NT2/D1 (cell line): ENCODE data around the gene HBG2.

Source experiments
- DNase-seq: peaks from one replicate; pipeline ENCODE4 v3.0.0-alpha.2; 2011; ENCODE audit warnings: low read depth, low spot score
- H3K27me3 ChIP-seq: 2 replicates; pipeline ENCODE4 v1.6.0; 2011; ENCODE audit warnings: mild to moderate bottlenecking; ENCODE audit not compliant: insufficient read length, insufficient read depth
- H3K36me3 ChIP-seq: 2 replicates; pipeline ENCODE4 v1.6.1; 2011; ENCODE audit warnings: mild to moderate bottlenecking, low read length, mixed read lengths; ENCODE audit not compliant: insufficient read depth, insufficient read length
- H3K4me1 ChIP-seq: 2 replicates; pipeline ENCODE4 v1.5.1; 2011; ENCODE audit not compliant: insufficient read depth, insufficient read length
- H3K4me3 ChIP-seq: 2 replicates; pipeline ENCODE4 v1.5.1; 2011; ENCODE audit warnings: low read depth; ENCODE audit not compliant: insufficient read length
- H3K9ac ChIP-seq: 2 replicates; pipeline ENCODE4 v1.6.0; 2011; ENCODE audit warnings: low read depth; ENCODE audit not compliant: insufficient read length
- H3K9me3 ChIP-seq: 2 replicates; pipeline ENCODE4 v1.5.1; 2011; ENCODE audit warnings: mild to moderate bottlenecking, low read length; ENCODE audit not compliant: insufficient read depth
- SUZ12 ChIP-seq: IDR thresholded peaks from 2 replicates; pipeline ENCODE4 v1.6.1; 2011; ENCODE audit not compliant: insufficient read length, insufficient read depth; ENCODE audit errors: extremely low read depth
- YY1 ChIP-seq: IDR thresholded peaks from 2 replicates; pipeline ENCODE4 v1.6.1; 2011; ENCODE audit not compliant: insufficient read length, insufficient read depth
- ZNF274 ChIP-seq: IDR thresholded peaks from 2 replicates; pipeline ENCODE4 v1.6.1; 2011; ENCODE audit warnings: mild to moderate bottlenecking, low read depth, low read length

Gene HBG2

GRCh38 chr11:5286351-5286750, 31.8 kb upstream of the HBG2 start:
- DNase-seq: no peak
- H3K9ac ChIP-seq: no peak overlapping the region
- no peak overlapping the region for H3K4me3 ChIP-seq
- no peaks in the 10 kb centered on the region for H3K9me3 ChIP-seq
- H3K36me3 ChIP-seq: no peaks in the 10 kb centered on the region
- H3K27me3 ChIP-seq: no peaks in the 10 kb centered on the region
- H3K4me1 ChIP-seq: no peaks in the 10 kb centered on the region
- TF ChIP-seq SUZ12: no peak
- TF ChIP-seq ZNF274: no peak
- TF ChIP-seq YY1: no peak

GRCh38 chr11:5285703-5286340, 31.2 kb upstream of the HBG2 start:
- Histone ChIP-seq H3K27me3 (no peaks in the 10 kb centered on the region), H3K4me1 (no peaks in the 10 kb centered on the region), H3K9me3 (no peaks in the 10 kb centered on the region), H3K36me3 (no peaks in the 10 kb centered on the region), H3K4me3 (no peak overlapping the region), H3K9ac (no peak overlapping the region)
- TF ChIP-seq YY1 (no peak), ZNF274 (no peak), SUZ12 (no peak)
- no peak for DNase-seq

GRCh38 chr11:5284637-5285036, 30.1 kb upstream of the HBG2 start:
- no peak for DNase-seq
- Histone ChIP-seq H3K4me3 (no peak overlapping the region), H3K36me3 (no peaks in the 10 kb centered on the region), H3K4me1 (peaks cover 4% of the 10 kb centered on the region), H3K9me3 (no peaks in the 10 kb centered on the region), H3K27me3 (no peaks in the 10 kb centered on the region), H3K9ac (no peak overlapping the region)
- TF ChIP-seq YY1: no peak
- TF ChIP-seq ZNF274: no peak
- no peak for TF ChIP-seq SUZ12

- Histone ChIP-seq H3K9me3 (no peaks in the 10 kb centered on the region), H3K4me3 (no peak overlapping the region), H3K4me1 (peaks cover 4% of the 10 kb centered on the region), H3K27me3 (no peaks in the 10 kb centered on the region), H3K36me3 (no peaks in the 10 kb centered on the region), H3K9ac (no peak overlapping the region)
- no peak for DNase-seq
- TF ChIP-seq ZNF274 (no peak), SUZ12 (no peak), YY1 (no peak)
Observed at GRCh38 chr11:5283882-5284281, 29.3 kb upstream of the HBG2 start.

GRCh38 chr11:5283086-5283485, 28.5 kb upstream of the HBG2 start:
- no peak overlapping the region for H3K9ac ChIP-seq
- H3K4me1 ChIP-seq: peaks cover 4% of the 10 kb centered on the region
- H3K27me3 ChIP-seq: no peaks in the 10 kb centered on the region
- H3K4me3 ChIP-seq: no peak overlapping the region
- no peaks in the 10 kb centered on the region for H3K36me3 ChIP-seq
- TF ChIP-seq SUZ12 (no peak), YY1 (no peak)
- H3K9me3 ChIP-seq: no peaks in the 10 kb centered on the region; the same call in 1 of the 2 replicates
- DNase-seq: no peak

GRCh38 chr11:5282628-5283027, 28.0 kb upstream of the HBG2 start:
- Histone ChIP-seq H3K36me3 (no peaks in the 10 kb centered on the region), H3K9me3 (no peaks in the 10 kb centered on the region; the same call in 1 of the 2 replicates), H3K4me1 (peaks cover 4% of the 10 kb centered on the region), H3K4me3 (no peak overlapping the region), H3K27me3 (no peaks in the 10 kb centered on the region), H3K9ac (no peak overlapping the region)
- TF ChIP-seq YY1 (no peak), ZNF274 (no peak), SUZ12 (no peak)
- DNase-seq: no peak

GRCh38 chr11:5281596-5281995, 27.0 kb upstream of the HBG2 start:
- H3K27me3 ChIP-seq: no peaks in the 10 kb centered on the region
- H3K36me3 ChIP-seq: no peaks in the 10 kb centered on the region
- H3K4me3 ChIP-seq: no peak overlapping the region
- no peak overlapping the region for H3K9ac ChIP-seq
- TF ChIP-seq YY1: no peak
- TF ChIP-seq SUZ12: no peak
- TF ChIP-seq ZNF274: no peak
- DNase-seq: no peak
- peaks cover 4% of the 10 kb centered on the region for H3K4me1 ChIP-seq
- no peaks in the 10 kb centered on the region; the same call in 1 of the 2 replicates for H3K9me3 ChIP-seq

GRCh38 chr11:5280582-5281102, 26.1 kb upstream of the HBG2 start:
- DNase-seq: peak; percentile 66
- Histone ChIP-seq H3K4me3 (no peak overlapping the region), H3K9ac (no peak overlapping the region)

More at GRCh38 chr11:5280582-5281102, 26.1 kb upstream of the HBG2 start:
- Histone ChIP-seq H3K9me3 (no peaks in the 10 kb centered on the region; the same call in 1 of the 2 replicates), H3K4me1 (peaks cover 4% of the 10 kb centered on the region), H3K27me3 (no peaks in the 10 kb centered on the region), H3K36me3 (no peaks in the 10 kb centered on the region)
- no peak for TF ChIP-seq SUZ12
- TF ChIP-seq ZNF274: no peak
- no peak for TF ChIP-seq YY1
